GM12878 (cell line): Measurements from ENCODE around the gene ATP1B2. TPM values are rescaled to one million over a fixed set of nuclear protein-coding genes. Genes with fewer than 3 reads are reported as not detected.

Experiments
- BCL11A ChIP-seq: IDR thresholded peaks from 2 replicates; pipeline ENCODE4 v1.6.1; 2011; ENCODE audit warnings: low read depth, low read length
- CREM ChIP-seq: IDR thresholded peaks from 2 replicates; pipeline ENCODE4 v1.6.1; 2014; ENCODE audit warnings: antibody characterized with exemption, low read depth
- GABPA ChIP-seq: IDR thresholded peaks from 2 replicates; pipeline ENCODE4 v1.6.1; 2014; ENCODE audit warnings: antibody characterized with exemption, low read depth, mild to moderate bottlenecking, inconsistent platforms
- POLR2A ChIP-seq: IDR thresholded peaks from 2 replicates; pipeline ENCODE4 v1.6.1; 2011; ENCODE audit warnings: low read depth, mild to moderate bottlenecking, low read length
- POLR2AphosphoS2 ChIP-seq: IDR thresholded peaks from 2 replicates; pipeline ENCODE4 v1.6.1; 2011; ENCODE audit warnings: low read depth, mild to moderate bottlenecking, low read length, improper control_type of control experiment, moderate library complexity
- RAD21 ChIP-seq: IDR thresholded peaks from 2 replicates; pipeline ENCODE4 v1.6.1; 2011; ENCODE audit warnings: mild to moderate bottlenecking, low read depth, low read length, moderate library complexity; ENCODE audit not compliant: insufficient read depth
- RB1 ChIP-seq: fragments of 450-650 bp; formaldehyde crosslinking; IDR thresholded peaks from 2 replicates; pipeline ENCODE4 v1.6.1; 2017; ENCODE audit warnings: mild to moderate bottlenecking, borderline replicate concordance
- RELA ChIP-seq: fragments of 450-650 bp; IDR thresholded peaks from 2 replicates; pipeline ENCODE4 v1.8.0; 2014; ENCODE audit warnings: borderline replicate concordance; ENCODE audit not compliant: partially characterized antibody
- RUNX3 ChIP-seq: IDR thresholded peaks from 2 replicates; pipeline ENCODE4 v1.6.1; 2012; ENCODE audit warnings: low read length, inconsistent platforms
- SMARCA5 ChIP-seq: fragments of 450-650 bp; IDR thresholded peaks from 2 replicates; pipeline ENCODE4 v1.6.1; 2017; ENCODE audit warnings: mild to moderate bottlenecking
- SMC3 ChIP-seq: IDR thresholded peaks from 2 replicates; pipeline ENCODE4 v1.6.1; 2011; ENCODE audit warnings: low read length, improper control_type of control experiment, borderline replicate concordance
- SREBF2 ChIP-seq: IDR thresholded peaks from 2 replicates; pipeline ENCODE4 v1.6.1; 2012; ENCODE audit warnings: mild to moderate bottlenecking, low read length
- SRF ChIP-seq, 2 experiments: IDR thresholded peaks; 2 replicates each; pipeline ENCODE4 v1.6.1; 2011; ENCODE audit warnings: low read depth in 2 of 2, low read length in 2 of 2, mild to moderate bottlenecking in 1 of 2, moderate library complexity in 1 of 2
- TCF12 ChIP-seq: IDR thresholded peaks from 2 replicates; pipeline ENCODE4 v1.6.1; 2011; ENCODE audit warnings: low read depth, mild to moderate bottlenecking, low read length
- TCF3 ChIP-seq: IDR thresholded peaks from 2 replicates; pipeline ENCODE4 v1.6.1; 2012; ENCODE audit warnings: low read depth, mild to moderate bottlenecking, low read length, borderline replicate concordance; ENCODE audit not compliant: insufficient read depth
- USF1 ChIP-seq: IDR thresholded peaks from 2 replicates; pipeline ENCODE4 v1.6.1; 2011; ENCODE audit warnings: borderline replicate concordance, low read depth, mild to moderate bottlenecking, moderate library complexity, mixed read lengths, low read length; ENCODE audit not compliant: insufficient read depth; ENCODE audit errors: extremely low read length
- ZNF592 ChIP-seq: fragments of 450-650 bp; IDR thresholded peaks from 2 replicates; pipeline ENCODE4 v1.6.1; 2017; ENCODE audit warnings: mild to moderate bottlenecking, moderate library complexity
- ZSCAN29 ChIP-seq: fragments of 450-650 bp; IDR thresholded peaks from 2 replicates; pipeline ENCODE4 v1.6.1; 2017; ENCODE audit warnings: mild to moderate bottlenecking, moderate library complexity
- polyA plus RNA-seq, 11 experiments: library from polyadenylated mRNA; depleted of rRNA in 4 of 11; unstranded in 6 of 11; stranded (reverse) in 5 of 11; fragments of >200 nt; fragmentation: Nextera tagmentation in 4 of 11; fragmentation: Illumina TruSeq in 1 of 11; extraction: Ambion mirVana in 4 of 11; extraction: Trizol in 1 of 11; gene quantifications; 1 replicate in 1 of 11; 2 replicates in 10 of 11; pipeline versions ENCODE4 v1.2.1 to v1.2.3, GENCODE V29; 2011 to 2016; ENCODE audit warnings: inconsistent platforms in 2 of 11, missing spikeins in 2 of 11, low read depth in 1 of 11
- total RNA-seq, 4 experiments: library from RNA; depleted of rRNA in 3 of 4; stranded (reverse); fragments of >200 nt in 3 of 4; fragmentation: Illumina TruSeq in 1 of 4; extraction: Trizol in 1 of 4; gene quantifications; 2 replicates each; pipeline versions ENCODE4 v1.2.1 to v1.2.3, GENCODE V29; 2013 to 2021
- TF ChIP-seq, protein P1 (sequence below): IDR thresholded peaks from 2 replicates; pipeline ENCODE4 v1.6.1; 2012; ENCODE audit warnings: mild to moderate bottlenecking, low read depth, low read length
- TF ChIP-seq, protein P2 (sequence below): fragments of 450-650 bp; IDR thresholded peaks from 2 replicates; pipeline ENCODE4 v1.6.1; 2016; ENCODE audit warnings: mild to moderate bottlenecking
- TF ChIP-seq, protein P3 (sequence below): IDR thresholded peaks from 2 replicates; pipeline ENCODE4 v1.6.1; 2012; ENCODE audit warnings: low read depth, low read length, improper control_type of control experiment

ATP1B2 gene
- total and polyA plus RNA-seq, 10 of the 15 experiments (the other 5 are each of a cell fraction or from before 2014, with no cell fraction given): 0.03 to 0.29 (median 0.15) TPM; not detected in 3

GRCh38 chr17:7632492-7632894, 18.2 kb upstream of the ATP1B2 start (continued):
- TF ChIP-seq, protein P1, sequence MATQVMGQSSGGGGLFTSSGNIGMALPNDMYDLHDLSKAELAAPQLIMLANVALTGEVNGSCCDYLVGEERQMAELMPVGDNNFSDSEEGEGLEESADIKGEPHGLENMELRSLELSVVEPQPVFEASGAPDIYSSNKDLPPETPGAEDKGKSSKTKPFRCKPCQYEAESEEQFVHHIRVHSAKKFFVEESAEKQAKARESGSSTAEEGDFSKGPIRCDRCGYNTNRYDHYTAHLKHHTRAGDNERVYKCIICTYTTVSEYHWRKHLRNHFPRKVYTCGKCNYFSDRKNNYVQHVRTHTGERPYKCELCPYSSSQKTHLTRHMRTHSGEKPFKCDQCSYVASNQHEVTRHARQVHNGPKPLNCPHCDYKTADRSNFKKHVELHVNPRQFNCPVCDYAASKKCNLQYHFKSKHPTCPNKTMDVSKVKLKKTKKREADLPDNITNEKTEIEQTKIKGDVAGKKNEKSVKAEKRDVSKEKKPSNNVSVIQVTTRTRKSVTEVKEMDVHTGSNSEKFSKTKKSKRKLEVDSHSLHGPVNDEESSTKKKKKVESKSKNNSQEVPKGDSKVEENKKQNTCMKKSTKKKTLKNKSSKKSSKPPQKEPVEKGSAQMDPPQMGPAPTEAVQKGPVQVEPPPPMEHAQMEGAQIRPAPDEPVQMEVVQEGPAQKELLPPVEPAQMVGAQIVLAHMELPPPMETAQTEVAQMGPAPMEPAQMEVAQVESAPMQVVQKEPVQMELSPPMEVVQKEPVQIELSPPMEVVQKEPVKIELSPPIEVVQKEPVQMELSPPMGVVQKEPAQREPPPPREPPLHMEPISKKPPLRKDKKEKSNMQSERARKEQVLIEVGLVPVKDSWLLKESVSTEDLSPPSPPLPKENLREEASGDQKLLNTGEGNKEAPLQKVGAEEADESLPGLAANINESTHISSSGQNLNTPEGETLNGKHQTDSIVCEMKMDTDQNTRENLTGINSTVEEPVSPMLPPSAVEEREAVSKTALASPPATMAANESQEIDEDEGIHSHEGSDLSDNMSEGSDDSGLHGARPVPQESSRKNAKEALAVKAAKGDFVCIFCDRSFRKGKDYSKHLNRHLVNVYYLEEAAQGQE: no peak
- TF ChIP-seq RB1: no peak
- TF ChIP-seq SMC3: peak; percentile 53; the same call in 1 of the 2 replicates
- TF ChIP-seq POLR2AphosphoS2: no peak
- TF ChIP-seq RAD21: peak; percentile 55
- no peak for TF ChIP-seq RELA
- TF ChIP-seq, protein P2, sequence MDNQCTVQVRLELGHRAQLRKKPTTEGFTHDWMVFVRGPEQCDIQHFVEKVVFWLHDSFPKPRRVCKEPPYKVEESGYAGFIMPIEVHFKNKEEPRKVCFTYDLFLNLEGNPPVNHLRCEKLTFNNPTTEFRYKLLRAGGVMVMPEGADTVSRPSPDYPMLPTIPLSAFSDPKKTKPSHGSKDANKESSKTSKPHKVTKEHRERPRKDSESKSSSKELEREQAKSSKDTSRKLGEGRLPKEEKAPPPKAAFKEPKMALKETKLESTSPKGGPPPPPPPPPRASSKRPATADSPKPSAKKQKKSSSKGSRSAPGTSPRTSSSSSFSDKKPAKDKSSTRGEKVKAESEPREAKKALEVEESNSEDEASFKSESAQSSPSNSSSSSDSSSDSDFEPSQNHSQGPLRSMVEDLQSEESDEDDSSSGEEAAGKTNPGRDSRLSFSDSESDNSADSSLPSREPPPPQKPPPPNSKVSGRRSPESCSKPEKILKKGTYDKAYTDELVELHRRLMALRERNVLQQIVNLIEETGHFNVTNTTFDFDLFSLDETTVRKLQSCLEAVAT: no peak
- peak; percentile 40; the same call in 1 of the 2 replicates for TF ChIP-seq RUNX3
- 0 out of 2 replicates have a peak, but pooled peaks have one; percentile 47 for TF ChIP-seq SMARCA5
- TF ChIP-seq TCF3: no peak
- TF ChIP-seq ZNF592: no peak
- TF ChIP-seq SREBF2: no peak
- TF ChIP-seq, protein P3, sequence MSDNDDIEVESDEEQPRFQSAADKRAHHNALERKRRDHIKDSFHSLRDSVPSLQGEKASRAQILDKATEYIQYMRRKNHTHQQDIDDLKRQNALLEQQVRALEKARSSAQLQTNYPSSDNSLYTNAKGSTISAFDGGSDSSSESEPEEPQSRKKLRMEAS: no peak
- no peak for TF ChIP-seq CREM
- no peak for TF ChIP-seq ZSCAN29
- TF ChIP-seq GABPA: no peak
- TF ChIP-seq BCL11A: no peak
- no peak for TF ChIP-seq SRF (IDR thresholded peaks at IDR 0.05; ENCODE audit: low read depth in 2 of 2, low read length in 2 of 2)
- TF ChIP-seq TCF12: no peak
- TF ChIP-seq USF1: no peak
- TF ChIP-seq POLR2A: no peak
